Central memory CD4-positive, alpha-beta T cell (primary cell): ENCODE results near the gene PRPF6.
A peak's percentile ranks its signal among the peaks of the same experiment; 100 is the strongest.

ENCODE experiments used
- DNase-seq: peaks from one replicate; pipeline ENCODE4 v3.0.0; 2022

The PRPF6 gene

GRCh38 chr20:64065974-64066343 is 85.0 kb downstream of the PRPF6 start:
- DNase-seq: peak; percentile 78

- no peak for DNase-seq
Measured at GRCh38 chr20:64067005-64067632, 86.2 kb downstream of the PRPF6 start.

GRCh38 chr20:64067733-64068307 is 86.9 kb downstream of the PRPF6 start:
- no peak for DNase-seq

- DNase-seq: no peak
Measured at GRCh38 chr20:64068386-64069208, 87.7 kb downstream of the PRPF6 start.

GRCh38 chr20:64069209-64069613 is 88.3 kb downstream of the PRPF6 start:
- no peak for DNase-seq

- no peak for DNase-seq
Measured at GRCh38 chr20:64069614-64070243, 88.8 kb downstream of the PRPF6 start.

GRCh38 chr20:64070244-64070993 is 89.5 kb downstream of the PRPF6 start:
- DNase-seq: no peak

GRCh38 chr20:64071341-64072332 is 90.7 kb downstream of the PRPF6 start:
- DNase-seq: no peak

GRCh38 chr20:64072498-64073063 is 91.6 kb downstream of the PRPF6 start:
- DNase-seq: no peak

- DNase-seq: no peak
Measured at GRCh38 chr20:64073476-64074183, 92.7 kb downstream of the PRPF6 start.

- no peak for DNase-seq
Measured at GRCh38 chr20:64074184-64074789, 93.4 kb downstream of the PRPF6 start.

GRCh38 chr20:64074963-64075362 is 94.0 kb downstream of the PRPF6 start:
- DNase-seq: no peak

- DNase-seq: no peak
Measured at GRCh38 chr20:64075556-64075955, 94.6 kb downstream of the PRPF6 start.

GRCh38 chr20:64076061-64076997 is 95.4 kb downstream of the PRPF6 start:
- DNase-seq: no peak

GRCh38 chr20:64077094-64077493 is 96.2 kb downstream of the PRPF6 start:
- DNase-seq: peak; percentile 33

- no peak for DNase-seq
Measured at GRCh38 chr20:64077541-64077875, 96.6 kb downstream of the PRPF6 start.

- DNase-seq: peak; percentile 73
Measured at GRCh38 chr20:64077876-64078551, 97.1 kb downstream of the PRPF6 start.

- DNase-seq: no peak
Measured at GRCh38 chr20:64078934-64079272, 98.0 kb downstream of the PRPF6 start.
